DND-41 (cell line): ENCODE data around the gene CDH2.

Experiments
- ATAC-seq: fragments of 200-7000 bp; cut with Tn5 transposase; 3 replicates; pipeline ENCODE4 v1.9.1; 2021; ENCODE audit warnings: low read depth; ENCODE audit not compliant: insufficient read depth
- DNase-seq: peaks from one replicate; pipeline ENCODE4 v3.0.0-alpha.2; 2020
- H2AFZ ChIP-seq: 2 replicates; pipeline ENCODE4 v1.6.0; 2012; ENCODE audit warnings: low read depth, low read length
- H3K27ac ChIP-seq: 2 replicates; pipeline ENCODE4 v1.5.1; 2012; ENCODE audit warnings: low read length, inconsistent platforms
- H3K27me3 ChIP-seq: fragments of 200-600 bp; sonication (generic); 2 replicates; pipeline ENCODE4 v1.6.0; 2012; ENCODE audit warnings: low read length, mild to moderate bottlenecking, inconsistent platforms; ENCODE audit not compliant: insufficient read depth, poor library complexity
- H3K36me3 ChIP-seq: 2 replicates; pipeline ENCODE4 v1.5.1; 2012; ENCODE audit warnings: low read length, inconsistent platforms; ENCODE audit not compliant: insufficient read depth
- H3K4me1 ChIP-seq: 2 replicates; pipeline ENCODE4 v1.5.1; 2012; ENCODE audit warnings: mild to moderate bottlenecking, low read length; ENCODE audit not compliant: insufficient read depth
- H3K4me2 ChIP-seq: 2 replicates; pipeline ENCODE4 v1.6.0; 2012; ENCODE audit warnings: mild to moderate bottlenecking, moderate library complexity, low read length, inconsistent platforms; ENCODE audit not compliant: insufficient read depth
- H3K4me3 ChIP-seq, 2 experiments: fragments of 200-600 bp in 1 of 2; shearing (Covaris generic) in 1 of 2; 2 replicates each; pipeline ENCODE4 v1.5.1; 2012 to 2016; ENCODE audit warnings: inconsistent platforms in 2 of 2, low read length in 2 of 2, mild to moderate bottlenecking in 2 of 2, low read depth in 1 of 2, moderate library complexity in 1 of 2
- H3K79me2 ChIP-seq: 2 replicates; pipeline ENCODE4 v1.6.0; 2012; ENCODE audit warnings: low read length, inconsistent platforms; ENCODE audit not compliant: insufficient read depth
- H3K9ac ChIP-seq: 2 replicates; pipeline ENCODE4 v1.6.0; 2012; ENCODE audit warnings: low read depth, mild to moderate bottlenecking, inconsistent platforms, low read length, moderate library complexity
- H3K9me3 ChIP-seq: 2 replicates; pipeline ENCODE4 v1.5.1; 2012; ENCODE audit warnings: low read length, moderate library complexity, mild to moderate bottlenecking, inconsistent platforms; ENCODE audit not compliant: insufficient read depth, severe bottlenecking
- H4K20me1 ChIP-seq: 2 replicates; pipeline ENCODE4 v1.6.0; 2012; ENCODE audit warnings: low read length; ENCODE audit not compliant: insufficient read depth
- EZH2 ChIP-seq: IDR thresholded peaks from 3 replicates; pipeline ENCODE4 v1.6.1; 2012; ENCODE audit warnings: borderline replicate concordance, low read depth, mild to moderate bottlenecking, moderate library complexity, low read length, inconsistent platforms; ENCODE audit not compliant: severe bottlenecking
- TF ChIP-seq, protein P1 (sequence below): IDR thresholded peaks from 2 replicates; pipeline ENCODE4 v1.5.1; 2012; ENCODE audit warnings: borderline replicate concordance, low read length, moderate library complexity, mild to moderate bottlenecking; ENCODE audit not compliant: poor library complexity, severe bottlenecking; ENCODE audit errors: extremely low read depth

The CDH2 gene

DNA sequence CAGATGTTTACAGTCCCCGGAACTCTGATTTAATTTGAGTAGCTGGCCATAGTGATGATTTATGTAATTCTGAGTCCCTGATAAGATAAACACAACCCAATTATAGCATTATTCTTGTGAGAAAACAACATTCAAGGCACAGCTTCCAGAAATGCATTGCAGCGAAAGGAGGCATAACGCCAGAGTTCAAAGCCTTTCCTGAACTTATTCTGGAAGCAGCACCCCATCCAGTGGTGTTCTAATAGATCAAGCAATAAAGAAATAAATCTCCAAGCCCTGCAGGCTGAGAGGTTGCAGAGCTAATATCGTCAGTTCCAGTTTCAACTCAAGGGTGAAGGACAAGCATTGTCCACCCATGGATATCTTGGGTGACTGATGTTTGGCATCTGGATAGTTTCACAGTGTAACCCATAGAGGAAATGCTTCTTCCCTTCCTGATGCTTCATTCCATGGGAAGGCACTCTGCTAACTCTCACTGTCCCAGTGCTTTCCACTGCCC is 18.8 kb downstream of the CDH2 start:
- Histone ChIP-seq H3K4me1 (no peaks in the 10 kb centered on the region), H3K79me2 (peaks cover 70% of the 10 kb centered on the region), H3K27me3 (no peaks in the 10 kb centered on the region), H3K9ac (no peak overlapping the region), H3K36me3 (no peaks in the 10 kb centered on the region; the same call in 1 of the 2 replicates), H3K27ac (no peak overlapping the region), H3K4me2 (no peak overlapping the region), H4K20me1 (peaks cover 50% of the 10 kb centered on the region), H3K4me3 (no peak overlapping the region), H3K9me3 (no peaks in the 10 kb centered on the region), H2AFZ (no peak overlapping the region)
- TF ChIP-seq, protein P1, sequence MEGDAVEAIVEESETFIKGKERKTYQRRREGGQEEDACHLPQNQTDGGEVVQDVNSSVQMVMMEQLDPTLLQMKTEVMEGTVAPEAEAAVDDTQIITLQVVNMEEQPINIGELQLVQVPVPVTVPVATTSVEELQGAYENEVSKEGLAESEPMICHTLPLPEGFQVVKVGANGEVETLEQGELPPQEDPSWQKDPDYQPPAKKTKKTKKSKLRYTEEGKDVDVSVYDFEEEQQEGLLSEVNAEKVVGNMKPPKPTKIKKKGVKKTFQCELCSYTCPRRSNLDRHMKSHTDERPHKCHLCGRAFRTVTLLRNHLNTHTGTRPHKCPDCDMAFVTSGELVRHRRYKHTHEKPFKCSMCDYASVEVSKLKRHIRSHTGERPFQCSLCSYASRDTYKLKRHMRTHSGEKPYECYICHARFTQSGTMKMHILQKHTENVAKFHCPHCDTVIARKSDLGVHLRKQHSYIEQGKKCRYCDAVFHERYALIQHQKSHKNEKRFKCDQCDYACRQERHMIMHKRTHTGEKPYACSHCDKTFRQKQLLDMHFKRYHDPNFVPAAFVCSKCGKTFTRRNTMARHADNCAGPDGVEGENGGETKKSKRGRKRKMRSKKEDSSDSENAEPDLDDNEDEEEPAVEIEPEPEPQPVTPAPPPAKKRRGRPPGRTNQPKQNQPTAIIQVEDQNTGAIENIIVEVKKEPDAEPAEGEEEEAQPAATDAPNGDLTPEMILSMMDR = no peak
- no peak for TF ChIP-seq EZH2
- ATAC-seq (no peak), DNase-seq (no peak)

DNA sequence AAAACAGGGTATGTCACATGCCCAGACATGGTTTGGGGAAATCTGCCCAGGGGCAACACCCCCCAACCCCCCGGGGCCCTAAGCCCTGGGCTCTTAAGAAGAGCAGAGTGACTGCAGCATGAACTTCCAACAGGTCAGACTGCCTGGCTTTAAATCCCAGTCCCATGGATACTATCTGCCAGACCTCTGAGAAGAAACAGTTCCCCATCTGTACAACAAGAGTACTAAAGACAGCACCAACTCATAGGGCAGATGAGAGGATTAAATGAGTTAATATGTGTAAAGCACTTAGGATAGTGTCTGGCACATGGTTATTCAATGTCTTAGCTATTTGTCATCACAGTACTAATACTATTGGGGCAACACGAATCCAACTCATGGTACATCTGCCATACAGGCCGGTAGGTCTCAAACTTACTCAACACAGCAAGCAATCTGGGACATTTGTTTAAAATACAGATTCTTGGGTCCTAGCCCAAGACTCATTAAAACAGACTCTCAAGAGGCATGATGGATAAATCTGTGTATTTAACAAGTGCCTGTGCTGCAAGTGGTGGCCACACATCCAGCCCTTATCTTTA is 23.4 kb downstream of the CDH2 start:
- Histone ChIP-seq H3K79me2 (peaks cover 62% of the 10 kb centered on the region), H3K4me3 (no peak overlapping the region), H3K36me3 (no peaks in the 10 kb centered on the region; the same call in 1 of the 2 replicates), H3K4me1 (no peaks in the 10 kb centered on the region), H4K20me1 (peaks cover 33% of the 10 kb centered on the region), H3K4me2 (no peak overlapping the region), H3K27ac (no peak overlapping the region), H2AFZ (no peak overlapping the region), H3K27me3 (no peaks in the 10 kb centered on the region), H3K9ac (no peak overlapping the region), H3K9me3 (no peaks in the 10 kb centered on the region)
- no peak for TF ChIP-seq EZH2
- TF ChIP-seq, protein P1 = no peak
- ATAC-seq (no peak), DNase-seq (no peak)

DNA sequence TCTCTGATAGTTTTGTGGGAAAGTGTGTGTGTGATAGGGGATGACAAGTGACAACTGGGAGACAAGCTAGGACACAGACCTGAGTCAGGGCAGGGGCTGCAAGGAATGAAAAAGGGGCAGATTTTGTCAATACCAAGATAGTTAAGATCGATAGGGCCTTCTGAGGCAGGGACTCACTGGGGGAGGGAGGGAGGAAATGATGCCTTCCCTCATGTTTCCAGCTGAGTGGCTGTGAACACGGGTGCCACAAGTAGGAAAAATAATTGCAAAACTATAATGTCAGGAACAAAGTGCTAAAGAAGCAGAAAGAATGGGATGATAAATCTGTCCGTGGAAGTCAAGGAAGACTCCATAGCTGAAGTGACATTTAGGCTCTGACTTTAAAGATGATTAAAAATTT is 24.2 kb downstream of the CDH2 start:
- Histone ChIP-seq H3K4me1 (no peaks in the 10 kb centered on the region), H4K20me1 (peaks cover 31% of the 10 kb centered on the region), H3K9me3 (no peaks in the 10 kb centered on the region), H3K36me3 (no peaks in the 10 kb centered on the region; the same call in 1 of the 2 replicates), H3K9ac (no peak overlapping the region), H2AFZ (no peak overlapping the region), H3K27ac (no peak overlapping the region), H3K4me2 (no peak overlapping the region), H3K4me3 (no peak overlapping the region), H3K27me3 (no peaks in the 10 kb centered on the region), H3K79me2 (peaks cover 59% of the 10 kb centered on the region)
- ATAC-seq = no peak
- TF ChIP-seq, protein P1 = no peak
- TF ChIP-seq EZH2 = no peak
- DNase-seq = no peak

DNA sequence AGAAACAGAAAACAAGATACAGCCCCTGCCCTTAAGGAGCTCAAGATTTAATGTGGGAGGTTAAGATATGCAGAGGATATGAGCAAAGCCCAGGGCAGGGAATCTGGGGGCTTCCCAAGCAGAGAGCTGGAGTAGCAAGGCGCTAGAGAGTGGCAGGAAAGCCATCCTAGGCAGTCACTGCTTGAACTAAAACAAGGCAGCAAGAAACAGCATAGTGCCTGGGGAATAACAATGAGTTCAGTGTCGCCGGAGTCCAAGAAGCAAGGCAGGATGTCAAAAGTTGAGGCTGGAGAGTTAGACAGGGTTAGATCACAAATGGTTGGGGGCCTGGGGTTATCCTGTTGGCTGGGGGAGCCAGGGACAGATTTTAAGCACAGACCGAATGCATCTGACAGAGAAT is 24.6 kb downstream of the CDH2 start:
- no peak overlapping the region for H3K9ac ChIP-seq
- DNase-seq = no peak
- no peak overlapping the region for H3K27ac ChIP-seq
- ATAC-seq = no peak
- H3K4me1 ChIP-seq = no peaks in the 10 kb centered on the region
- TF ChIP-seq, protein P1 = no peak
- no peak for TF ChIP-seq EZH2
- H3K4me3 ChIP-seq = no peak overlapping the region
- H2AFZ ChIP-seq = no peak overlapping the region
- H4K20me1 ChIP-seq = peaks cover 30% of the 10 kb centered on the region
- H3K79me2 ChIP-seq = peaks cover 63% of the 10 kb centered on the region
- no peak overlapping the region for H3K4me2 ChIP-seq
- no peaks in the 10 kb centered on the region; the same call in 1 of the 2 replicates for H3K36me3 ChIP-seq
- no peaks in the 10 kb centered on the region for H3K9me3 ChIP-seq
- H3K27me3 ChIP-seq = no peaks in the 10 kb centered on the region
